Mucosa of descending colon (tissue), 3 donors: ENCODE results near the gene CLEC16A. TPM values are rescaled to one million over a fixed set of nuclear protein-coding genes. Genes with fewer than 3 reads are reported as not detected.

ENCODE experiments used
- ATAC-seq: fragments of 200-7000 bp; cut with Tn5 transposase; one replicate; pipeline ENCODE4 v1.9.1; 2020; ENCODE audit warnings: mild to moderate bottlenecking, moderate library complexity
- DNase-seq, 3 donors: peaks; one replicate each; pipeline ENCODE4 v3.0.0-alpha.2; 2020
- H3K36me3 ChIP-seq: fragments of 200-600 bp; one replicate; pipeline ENCODE4 v1.8.0; 2021; ENCODE audit warnings: low read depth, mild to moderate bottlenecking
- H3K4me1 ChIP-seq: fragments of 200-600 bp; one replicate; pipeline ENCODE4 v1.8.0; 2021; ENCODE audit warnings: low read depth, mild to moderate bottlenecking
- H3K4me3 ChIP-seq: fragments of 200-600 bp; one replicate; pipeline ENCODE4 v1.8.0; 2021; ENCODE audit warnings: mild to moderate bottlenecking
- H3K9me3 ChIP-seq: fragments of 200-600 bp; one replicate; pipeline ENCODE4 v1.8.0; 2021; ENCODE audit warnings: mild to moderate bottlenecking
- intact Hi-C, 2 donors: fragments of 100-400 bp; cut with DNase I in 1 of 2; cut with micrococcal nuclease in 1 of 2; formaldehyde crosslinking; loops; one replicate each; pipeline versions ENCODE4 v1.11.0 to v1.11.1; 2022; cut with DNase I, micrococcal nuclease
- total RNA-seq, 3 donors: library from RNA; stranded (reverse); fragmentation: NEBNext Ultra II Directional in 2 of 3; extraction: Animal tissue kit (Norgen Biotek cat#: 25700) in 2 of 3; gene quantifications; one replicate each; pipeline versions ENCODE4 v1.2.1 to v1.2.4, GENCODE V29; 2021 to 2023
- TF ChIP-seq, protein P1 (sequence below): fragments of 200-600 bp; IDR thresholded peaks from one replicate; pipeline ENCODE4 v1.8.0; 2022; ENCODE audit warnings: antibody characterized with exemption, mild to moderate bottlenecking
- donor health status: DM: no; HTN: no; CAD: no; lungs with moderate emphysema.
- donor health status: DM: no; HTN: no; CAD: no.
- donor health status: DM: no; HTN: yes; CAD: no.

Gene CLEC16A
- total RNA-seq, 3 donors from 2014 or later = 30.3 to 38.1 (median 37.1) TPM

DNA sequence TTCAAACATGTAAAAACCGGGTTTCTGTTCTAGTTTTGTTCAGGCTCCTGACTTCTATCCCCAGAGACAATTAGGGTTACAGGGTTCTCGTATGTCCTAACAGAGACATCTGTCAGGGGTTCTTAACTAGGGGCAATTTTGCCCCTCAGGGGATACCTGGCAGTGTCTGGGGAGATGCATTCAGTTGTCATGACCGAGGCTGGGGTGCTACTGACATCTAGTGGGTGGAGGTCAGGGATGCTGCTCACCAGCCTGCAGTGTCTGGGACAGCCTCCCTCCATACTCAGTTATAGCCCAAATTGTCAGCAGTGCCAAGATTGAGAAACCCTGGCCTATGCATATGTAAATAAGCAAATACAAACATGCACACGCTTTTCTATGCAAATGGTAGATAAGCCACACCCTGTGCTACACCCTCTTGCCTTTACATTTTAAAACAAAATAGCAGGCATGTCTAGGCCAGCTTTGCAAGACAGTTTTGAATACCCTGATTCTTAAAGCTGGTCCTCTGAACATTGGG is 37.4 kb downstream of the CLEC16A start:
- TF ChIP-seq, protein P1, sequence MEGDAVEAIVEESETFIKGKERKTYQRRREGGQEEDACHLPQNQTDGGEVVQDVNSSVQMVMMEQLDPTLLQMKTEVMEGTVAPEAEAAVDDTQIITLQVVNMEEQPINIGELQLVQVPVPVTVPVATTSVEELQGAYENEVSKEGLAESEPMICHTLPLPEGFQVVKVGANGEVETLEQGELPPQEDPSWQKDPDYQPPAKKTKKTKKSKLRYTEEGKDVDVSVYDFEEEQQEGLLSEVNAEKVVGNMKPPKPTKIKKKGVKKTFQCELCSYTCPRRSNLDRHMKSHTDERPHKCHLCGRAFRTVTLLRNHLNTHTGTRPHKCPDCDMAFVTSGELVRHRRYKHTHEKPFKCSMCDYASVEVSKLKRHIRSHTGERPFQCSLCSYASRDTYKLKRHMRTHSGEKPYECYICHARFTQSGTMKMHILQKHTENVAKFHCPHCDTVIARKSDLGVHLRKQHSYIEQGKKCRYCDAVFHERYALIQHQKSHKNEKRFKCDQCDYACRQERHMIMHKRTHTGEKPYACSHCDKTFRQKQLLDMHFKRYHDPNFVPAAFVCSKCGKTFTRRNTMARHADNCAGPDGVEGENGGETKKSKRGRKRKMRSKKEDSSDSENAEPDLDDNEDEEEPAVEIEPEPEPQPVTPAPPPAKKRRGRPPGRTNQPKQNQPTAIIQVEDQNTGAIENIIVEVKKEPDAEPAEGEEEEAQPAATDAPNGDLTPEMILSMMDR = no peak
- DNase-seq = no peak
- no peak overlapping the region for H3K4me3 ChIP-seq
- no peaks in the 10 kb centered on the region for H3K36me3 ChIP-seq
- intact Hi-C loops = loop anchor here in 1 of 2 donors (10.0 kb wide), 1 partner anchor 153 kb away; no protein-coding TSS in a partner anchor
- peaks cover 2% of the 10 kb centered on the region for H3K4me1 ChIP-seq
- H3K9me3 ChIP-seq = no peaks in the 10 kb centered on the region
- ATAC-seq = peak; percentile 72

DNA sequence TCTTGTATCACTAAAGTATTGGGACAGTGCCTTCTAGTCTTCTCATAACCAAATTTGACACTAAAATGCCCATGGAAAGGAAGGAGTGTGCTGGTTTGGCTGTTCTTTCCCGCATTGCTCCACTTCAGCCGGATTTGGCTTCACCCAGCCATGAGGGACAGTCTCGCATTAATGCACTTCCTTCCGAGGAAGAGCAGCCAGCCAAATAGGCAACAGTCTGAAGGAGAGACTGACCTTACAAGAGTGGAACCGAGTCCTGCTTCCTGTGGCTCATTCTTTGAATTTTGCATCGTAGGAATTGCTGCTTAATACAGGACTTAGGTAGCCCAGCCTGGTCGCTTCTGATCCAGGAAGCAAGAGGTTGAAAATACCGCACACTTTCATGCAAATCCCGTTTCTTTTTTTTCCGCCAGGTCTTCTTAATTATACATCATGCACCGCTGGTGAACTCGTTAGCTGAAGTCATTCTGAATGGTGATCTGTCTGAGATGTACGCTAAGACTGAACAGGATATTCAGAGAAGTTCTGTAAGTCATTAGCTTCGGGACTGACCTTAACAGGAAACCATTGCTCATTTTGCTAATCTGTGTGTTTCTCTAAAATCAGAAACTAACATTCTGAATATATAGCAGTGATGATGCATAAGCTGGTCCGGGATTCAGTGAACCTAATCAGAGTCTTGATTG is 38.2 kb downstream of the CLEC16A start:
- Histone ChIP-seq H3K36me3 (no peaks in the 10 kb centered on the region), H3K4me3 (no peak overlapping the region), H3K4me1 (peaks cover 5% of the 10 kb centered on the region), H3K9me3 (no peaks in the 10 kb centered on the region)
- DNase-seq = no peak
- no peak for ATAC-seq
- TF ChIP-seq, protein P1 = no peak
- intact Hi-C loops = loop anchor here in 1 of 2 donors (10.0 kb wide), 1 partner anchor 152 kb away; no protein-coding TSS in a partner anchor

DNA sequence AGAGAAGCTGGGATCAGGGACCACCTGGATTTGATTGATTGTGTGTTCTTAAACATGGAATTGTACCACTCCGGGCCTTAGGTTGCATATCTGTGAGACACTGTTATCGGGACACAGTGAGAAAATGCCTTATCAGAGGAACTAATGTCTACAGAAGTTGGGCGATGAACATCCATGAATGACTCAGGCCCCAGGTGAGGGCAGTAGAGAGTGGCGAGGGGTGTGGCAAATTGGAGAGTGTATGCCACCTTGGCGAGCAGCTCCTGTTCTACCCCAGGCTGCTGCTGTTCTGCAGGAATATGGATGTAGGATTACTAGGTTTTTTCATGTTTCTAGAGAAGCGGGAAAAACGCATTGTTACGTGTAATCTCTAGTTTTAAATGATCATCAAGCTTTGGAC is 38.8 kb downstream of the CLEC16A start:
- Histone ChIP-seq H3K36me3 (no peaks in the 10 kb centered on the region), H3K4me1 (peaks cover 5% of the 10 kb centered on the region), H3K4me3 (no peak overlapping the region), H3K9me3 (no peaks in the 10 kb centered on the region)
- TF ChIP-seq, protein P1 = no peak
- ATAC-seq (peak; percentile 61), DNase-seq (peak in 1 of 3 donors; percentile 41)
- intact Hi-C loops = loop anchor here in 1 of 2 donors (10.0 kb wide), 1 partner anchor 152 kb away; no protein-coding TSS in a partner anchor

DNA sequence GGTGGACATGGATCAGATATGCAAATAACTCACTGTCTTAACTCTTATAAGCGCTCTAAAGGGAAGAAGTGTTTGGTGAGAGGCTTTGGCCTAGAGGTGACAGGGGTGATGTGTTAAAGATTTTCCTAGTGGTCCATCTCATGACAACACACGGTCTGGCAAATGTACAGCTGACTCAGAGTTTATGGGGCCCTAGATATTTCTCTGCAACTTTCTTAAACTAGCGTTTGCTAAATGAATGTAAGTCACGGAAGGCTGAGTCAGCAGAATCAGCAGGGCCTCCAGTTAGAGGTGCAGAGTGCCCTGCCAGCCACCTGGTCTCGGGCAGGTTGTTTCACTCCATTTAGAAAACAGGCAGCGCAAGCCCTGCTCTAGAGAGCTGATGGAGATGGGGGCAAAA is 40.1 kb downstream of the CLEC16A start:
- TF ChIP-seq, protein P1 = no peak
- no peaks in the 10 kb centered on the region for H3K9me3 ChIP-seq
- intact Hi-C loops = loop anchor here in 1 of 2 donors (10.0 kb wide), 1 partner anchor 150 kb away; no protein-coding TSS in a partner anchor
- H3K36me3 ChIP-seq = no peaks in the 10 kb centered on the region
- H3K4me1 ChIP-seq = peaks cover 5% of the 10 kb centered on the region
- ATAC-seq = no peak
- H3K4me3 ChIP-seq = no peak overlapping the region
- DNase-seq = no peak

DNA sequence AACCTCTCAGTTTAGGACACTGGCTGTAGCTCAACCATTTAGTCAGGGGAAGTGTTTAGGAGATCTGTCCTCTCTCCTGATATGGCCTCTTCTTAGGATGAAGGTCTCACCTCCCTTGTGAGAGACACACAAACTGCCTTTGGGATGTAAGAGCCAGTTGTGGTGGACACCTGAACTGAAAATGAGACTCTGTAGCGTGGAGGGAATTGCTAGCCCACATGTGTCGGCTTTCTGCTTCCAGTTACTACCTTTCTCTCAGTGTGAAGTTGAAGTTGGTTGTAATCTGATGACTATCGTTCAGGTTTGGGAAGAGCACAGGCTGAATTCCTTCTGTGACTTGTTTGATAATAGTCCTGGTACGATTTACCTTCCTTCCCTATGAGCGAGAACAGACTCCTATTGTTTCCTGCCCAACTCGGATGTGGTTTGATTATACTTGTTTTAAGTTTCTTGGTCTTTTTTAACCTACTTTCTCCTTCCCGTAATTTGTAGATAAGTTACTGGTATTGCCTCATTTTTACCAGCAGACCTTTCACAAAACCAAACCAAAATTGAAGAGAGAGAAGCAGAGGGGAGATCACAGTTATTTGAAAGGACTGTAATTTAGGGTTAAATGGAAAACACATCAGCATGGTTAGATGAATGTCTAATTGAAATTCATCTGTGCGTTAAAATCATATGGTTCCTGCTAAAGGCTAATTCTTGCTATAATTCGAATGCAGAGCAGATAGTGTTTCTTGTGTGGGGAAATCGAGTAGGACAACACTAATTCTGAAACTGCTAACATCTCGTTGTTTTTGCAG is 43.2 kb downstream of the CLEC16A start:
- intact Hi-C loops = loop anchor here in 1 of 2 donors (10.0 kb wide), 1 partner anchor 147 kb away; no protein-coding TSS in a partner anchor
- Histone ChIP-seq H3K4me3 (no peak overlapping the region), H3K36me3 (no peaks in the 10 kb centered on the region), H3K4me1 (peaks cover 2% of the 10 kb centered on the region), H3K9me3 (no peaks in the 10 kb centered on the region)
- DNase-seq = no peak
- TF ChIP-seq, protein P1 = no peak
- no peak for ATAC-seq
